GM03348 (cell line): ENCODE data around the gene AKAP3.

Source experiments
- DNase-seq: peaks from one replicate; pipeline ENCODE4 v3.0.0; 2012; ENCODE audit warnings: low spot score

Gene AKAP3

DNA sequence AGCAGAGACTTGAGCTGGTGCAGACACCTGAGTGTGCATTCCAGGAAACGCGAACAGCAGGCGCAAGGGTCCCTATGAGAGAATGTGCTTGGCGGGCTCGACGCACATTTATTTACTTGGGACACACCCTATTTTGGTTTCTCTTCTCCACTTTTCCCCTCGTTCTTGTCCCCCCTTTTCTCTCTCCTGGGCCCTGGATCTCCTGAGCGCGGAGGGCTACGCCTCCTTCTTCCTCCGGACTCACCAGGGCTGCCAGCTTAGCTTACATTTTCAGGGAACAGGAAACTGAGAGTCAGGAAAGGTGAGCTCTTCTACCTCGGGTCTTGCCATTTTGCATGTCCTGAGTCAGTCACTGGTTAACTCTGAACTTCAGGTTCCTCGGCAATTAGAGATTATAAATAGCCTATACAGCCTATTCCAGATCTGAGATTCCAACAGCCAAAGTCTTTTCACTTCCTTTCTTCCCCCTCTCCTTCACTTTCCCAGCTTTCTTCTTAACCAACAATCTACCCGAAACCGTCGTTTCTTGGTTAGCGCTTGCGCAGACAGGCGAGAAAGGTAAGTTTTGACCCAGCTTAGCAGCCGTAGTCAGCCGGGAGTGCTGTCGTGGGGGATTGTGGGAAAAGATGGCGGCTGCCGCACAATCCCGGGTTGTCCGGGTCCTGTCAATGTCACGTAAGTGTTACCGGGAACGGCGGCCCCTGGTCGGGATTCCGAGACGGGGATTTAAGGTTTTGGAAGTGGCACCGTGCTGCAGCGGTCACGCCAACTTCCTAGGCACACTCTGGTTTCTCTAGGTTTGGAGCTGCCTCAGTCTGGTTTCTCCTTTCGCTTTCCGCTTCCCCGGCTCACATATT is at the start of gene AKAP3, which contains the start of gene NDUFA9:
Gene AKAP3, minus strand, starts transcription at position 551 of the 857 bp plus-strand sequence. CDS start 10,855 bp downstream, outside the sequence.
Gene NDUFA9, plus strand, starts transcription at position 614 of the 857 bp plus-strand sequence. Its CDS starts 13 bp downstream, at position 627.
- DNase-seq, result peak; percentile 90

DNA sequence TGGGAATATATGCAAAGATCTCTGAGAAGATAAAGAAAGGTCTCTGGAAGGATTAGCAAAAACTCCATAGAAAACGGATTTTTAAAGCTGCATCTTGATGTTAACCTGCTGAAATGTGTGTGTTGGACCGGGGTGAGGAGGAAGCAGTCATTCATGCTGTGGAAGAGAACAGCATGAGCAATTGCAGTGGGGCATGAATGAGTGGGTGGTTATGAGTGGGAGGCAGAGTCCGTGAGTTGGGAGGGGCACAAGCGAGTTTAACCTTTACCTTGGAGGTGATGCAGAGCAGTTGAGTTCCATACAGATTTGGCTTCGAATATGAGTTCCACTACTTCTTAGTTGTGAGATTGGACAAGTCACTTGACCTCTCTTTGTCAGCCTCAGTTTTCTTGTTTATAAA is 41.9 kb upstream of the AKAP3 start:
- no peak for DNase-seq

DNA sequence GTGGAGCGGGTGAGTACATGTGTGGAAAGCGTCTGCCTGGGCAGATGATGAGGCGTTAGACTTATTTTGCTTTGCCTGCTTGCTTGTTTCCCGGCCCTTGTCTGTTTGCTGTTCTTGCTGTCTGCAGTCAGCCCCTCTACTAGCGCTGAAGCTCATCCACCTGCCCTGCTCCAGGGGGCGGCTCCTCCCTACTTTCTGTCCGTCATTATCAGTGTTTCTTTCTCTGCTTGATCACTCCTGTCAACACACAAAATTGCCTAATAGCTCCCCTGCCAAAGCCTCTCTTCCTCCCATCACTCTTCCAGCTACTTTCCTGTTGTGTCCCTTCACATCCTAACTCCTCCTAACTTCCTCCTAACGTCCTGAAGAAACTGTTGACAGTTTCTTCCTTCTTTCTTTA is 36.5 kb upstream of the AKAP3 start:
- no peak for DNase-seq

DNA sequence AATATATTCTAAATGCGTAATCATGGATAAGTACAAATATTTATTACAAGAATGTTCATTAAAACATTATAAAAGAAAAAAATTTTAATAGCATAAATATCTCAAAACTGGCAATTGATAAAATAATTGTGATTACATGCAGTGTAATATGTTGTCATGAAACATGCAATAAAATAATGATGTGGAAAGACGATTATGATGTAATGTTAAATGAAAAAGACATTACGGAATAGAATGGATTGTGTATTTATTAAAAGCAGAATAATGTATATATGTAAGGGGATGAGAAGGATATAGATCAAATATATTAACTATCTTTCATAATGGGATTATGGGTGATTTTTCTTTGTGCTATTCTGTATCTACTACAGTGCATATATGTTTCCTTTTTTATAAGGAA is 32.9 kb upstream of the AKAP3 start:
- DNase-seq, result no peak

DNA sequence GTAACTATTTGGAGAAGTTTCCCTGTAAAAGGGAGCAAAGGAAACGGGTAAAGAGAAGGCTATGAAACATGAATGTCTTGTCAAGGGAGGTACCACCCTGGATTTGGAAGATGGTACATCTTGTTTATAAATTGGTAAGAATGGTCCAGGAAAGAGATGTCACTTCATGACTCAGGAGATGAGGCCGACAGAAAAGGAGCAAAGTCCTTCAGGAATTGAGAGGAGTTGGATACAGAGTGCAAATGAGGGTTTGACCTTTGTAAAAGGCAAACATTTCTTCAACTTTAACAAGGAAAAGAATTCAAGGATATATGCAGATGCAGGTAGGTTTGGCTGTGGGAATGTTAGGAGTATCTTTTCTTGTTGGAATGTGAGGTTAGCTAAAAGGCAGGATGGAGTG is 30.9 kb upstream of the AKAP3 start:
- no peak for DNase-seq

DNA sequence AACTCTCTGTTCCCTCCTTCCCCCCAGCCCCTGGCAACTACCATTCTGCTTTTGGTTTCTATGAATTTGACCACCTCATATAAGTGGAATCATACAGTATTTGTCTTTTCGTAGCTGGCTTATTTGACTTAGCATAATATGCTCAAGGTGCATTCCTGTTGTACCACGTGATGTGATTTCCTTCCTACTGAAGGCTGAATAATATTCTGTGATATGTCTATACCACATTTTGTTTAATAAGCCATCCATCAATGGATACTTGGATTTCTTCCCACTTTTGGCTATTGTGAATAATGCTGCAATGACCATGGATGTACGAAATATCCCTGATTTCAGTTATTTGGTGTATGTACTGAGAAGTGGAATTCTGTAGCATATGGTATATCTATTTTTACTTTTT is 16.4 kb upstream of the AKAP3 start:
- DNase-seq, result no peak

DNA sequence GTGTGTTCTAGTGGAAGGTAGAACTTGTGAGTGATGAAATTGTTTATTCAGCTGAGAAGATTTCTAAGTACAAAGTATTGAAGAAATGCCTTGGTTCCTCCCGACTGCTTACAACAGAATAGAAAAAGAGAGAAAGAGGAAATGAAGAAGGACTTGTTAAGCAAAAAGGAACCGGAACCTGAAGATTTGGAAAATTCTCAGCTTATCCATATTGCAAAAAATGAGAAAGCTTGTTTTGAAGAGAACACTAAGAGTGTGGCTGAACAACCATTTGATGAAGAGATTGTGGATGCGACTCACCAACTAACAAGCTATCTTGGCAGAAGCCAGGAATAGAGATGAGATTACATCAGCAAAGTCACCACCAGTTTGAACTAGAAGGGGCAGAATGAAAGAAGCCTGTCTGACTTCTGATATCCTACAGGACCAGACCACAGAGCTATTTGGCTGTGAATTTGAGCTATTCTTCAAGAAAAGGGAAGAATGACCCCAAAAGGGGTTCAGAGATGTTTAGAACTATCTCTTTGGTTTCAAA is 15.2 kb upstream of the AKAP3 start:
- peak; percentile 64 for DNase-seq

DNA sequence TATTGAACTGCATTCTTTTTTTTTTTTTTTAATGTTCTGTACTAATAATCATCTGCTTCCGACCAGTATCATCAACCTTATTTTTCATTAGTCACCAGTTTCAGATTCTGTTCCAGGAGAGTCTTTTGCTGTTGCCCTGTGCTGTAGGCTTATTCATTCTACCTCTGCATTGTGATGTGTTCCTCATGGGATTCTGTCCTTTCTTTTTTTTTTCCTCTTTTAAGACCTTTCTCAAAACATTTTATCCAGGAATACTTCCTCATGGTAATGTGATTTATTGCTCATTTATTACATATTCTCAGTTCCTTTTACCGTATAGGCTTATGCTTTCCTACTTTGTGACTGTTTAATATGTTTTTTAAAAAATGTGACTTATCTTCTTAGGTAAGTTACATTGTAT is 4.8 kb upstream of the AKAP3 start:
- no peak for DNase-seq

DNA sequence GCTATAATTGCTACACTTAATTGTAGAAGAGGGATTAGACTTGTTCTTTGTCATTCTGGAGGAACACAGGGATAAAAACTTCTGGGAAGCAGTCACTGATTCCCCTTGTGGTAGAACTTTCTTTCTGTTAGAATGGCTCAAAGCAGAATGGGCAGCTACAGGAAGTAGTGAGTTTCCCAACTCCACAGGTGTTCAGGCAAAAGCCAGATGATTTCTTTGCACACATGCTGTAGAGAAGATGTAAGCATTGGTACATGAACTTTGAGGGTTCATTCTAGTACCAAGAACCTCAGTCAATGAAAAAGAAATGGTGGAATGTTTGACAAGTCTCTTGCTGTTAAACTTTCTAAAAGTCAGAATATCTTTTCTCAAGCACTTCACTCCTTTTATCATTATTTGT is 4.4 kb upstream of the AKAP3 start:
- no peak for DNase-seq

DNA sequence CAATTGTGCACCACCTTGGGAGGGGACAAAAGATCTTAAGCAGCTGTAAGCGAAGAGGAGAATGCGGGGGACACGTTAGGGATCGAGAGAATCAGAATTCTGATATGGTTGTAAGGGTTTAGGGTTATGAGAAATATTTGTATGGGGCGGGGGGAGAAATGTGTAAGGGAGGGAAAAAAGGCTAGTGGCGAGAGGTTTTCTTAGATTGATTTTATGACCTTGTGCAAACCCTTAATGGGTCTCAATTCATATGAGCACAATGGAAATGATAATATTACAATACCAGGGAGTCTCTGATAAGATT is 459 bp upstream of the AKAP3 start:
- DNase-seq, result no peak

DNA sequence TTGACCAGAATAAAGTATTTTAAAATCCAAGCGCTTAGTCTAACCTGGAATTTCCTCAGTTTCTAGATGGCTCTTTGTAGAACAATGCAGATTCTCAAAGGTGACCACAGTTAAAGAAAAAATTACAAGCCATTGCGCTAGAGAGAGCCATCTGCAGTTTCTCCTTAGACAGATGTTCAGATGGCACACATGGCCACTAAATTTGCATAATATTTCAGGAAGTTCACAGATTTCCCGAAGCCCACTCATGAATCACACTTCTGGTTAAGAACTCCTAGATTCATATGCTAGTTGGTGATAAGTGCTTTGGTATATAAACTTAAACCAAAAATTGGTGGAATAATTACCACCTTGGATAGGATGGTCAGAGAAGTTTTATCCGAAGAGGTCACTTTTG is 749 bp downstream of the AKAP3 start:
- peak; percentile 9 for DNase-seq

DNA sequence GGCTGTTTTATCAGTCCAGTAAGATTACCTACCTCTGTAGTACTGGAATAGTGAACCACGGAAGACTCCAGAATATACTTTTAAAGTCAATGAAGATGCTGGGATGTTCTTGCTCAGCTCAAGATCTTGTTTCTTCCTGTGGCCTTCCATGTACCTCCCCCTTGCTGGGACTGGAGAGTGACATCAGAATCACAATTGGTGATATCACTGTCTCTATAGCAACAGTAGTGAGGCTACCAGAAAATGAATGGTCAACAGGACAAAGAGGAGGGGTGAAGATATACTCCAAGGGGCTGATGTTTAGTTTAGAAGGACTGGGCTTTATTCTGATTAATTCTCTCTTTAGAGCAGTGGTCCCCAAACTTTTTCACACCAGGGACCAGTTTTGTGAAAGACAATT is 3.8 kb downstream of the AKAP3 start:
- DNase-seq, result no peak

DNA sequence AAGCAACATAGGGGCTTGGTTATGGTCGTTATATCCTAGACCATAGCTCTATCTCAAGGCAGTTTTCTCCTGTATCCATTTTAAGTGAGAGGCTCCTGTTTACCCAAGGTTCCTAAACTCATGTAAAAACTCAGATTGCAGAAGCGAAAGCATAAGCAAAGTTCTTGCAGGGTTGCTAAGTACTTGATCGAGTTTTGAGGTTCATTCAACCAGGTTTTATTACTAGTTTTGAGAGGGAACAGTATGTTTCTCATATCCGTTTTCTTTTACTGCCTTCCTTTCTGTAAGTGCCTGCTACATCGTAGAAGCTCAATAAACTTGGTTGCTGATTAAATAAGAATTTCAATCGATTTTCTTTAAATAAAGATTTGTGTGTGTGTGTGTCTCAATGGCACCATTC is 5.1 kb downstream of the AKAP3 start:
- no peak for DNase-seq

DNA sequence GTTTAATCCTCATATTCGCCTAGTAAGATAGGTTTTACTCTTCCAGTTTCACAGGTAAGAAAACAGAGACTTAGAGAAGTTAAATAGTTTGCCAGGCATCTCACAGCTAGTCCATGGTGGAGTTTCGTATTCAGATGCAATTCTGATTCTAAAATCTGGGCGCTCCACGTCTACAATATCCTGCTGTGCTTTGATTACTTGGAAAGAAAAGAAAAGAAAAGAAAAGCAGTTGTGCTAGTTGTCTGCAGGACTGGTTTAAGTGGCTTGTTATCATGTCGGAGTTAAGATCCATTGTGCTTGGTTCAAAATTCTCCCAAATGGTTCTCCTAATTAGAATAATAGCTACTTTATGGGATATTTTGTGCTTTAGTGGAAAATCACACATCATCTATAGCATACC is 18.6 kb downstream of the AKAP3 start:
- DNase-seq, result no peak

DNA sequence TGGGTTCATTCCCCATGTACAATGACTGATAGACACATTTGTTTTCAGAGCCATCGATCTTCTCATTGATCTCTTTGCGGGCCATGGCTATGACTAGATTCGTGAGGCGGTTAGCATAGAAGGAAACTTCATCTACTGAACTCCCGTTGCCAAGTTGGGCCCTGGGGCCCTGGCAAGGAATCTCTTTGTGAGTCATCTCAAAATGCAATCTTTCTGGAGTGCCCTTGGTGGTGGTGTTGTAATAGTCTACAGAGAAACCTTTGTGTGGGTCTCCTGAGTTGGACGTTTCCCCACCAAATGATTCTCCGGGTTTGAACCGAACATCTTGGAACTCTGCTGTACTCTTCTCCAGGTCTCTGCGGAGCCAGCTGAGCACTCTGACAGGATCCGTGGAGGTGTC is 20.4 kb downstream of the AKAP3 start:
- no peak for DNase-seq

DNA sequence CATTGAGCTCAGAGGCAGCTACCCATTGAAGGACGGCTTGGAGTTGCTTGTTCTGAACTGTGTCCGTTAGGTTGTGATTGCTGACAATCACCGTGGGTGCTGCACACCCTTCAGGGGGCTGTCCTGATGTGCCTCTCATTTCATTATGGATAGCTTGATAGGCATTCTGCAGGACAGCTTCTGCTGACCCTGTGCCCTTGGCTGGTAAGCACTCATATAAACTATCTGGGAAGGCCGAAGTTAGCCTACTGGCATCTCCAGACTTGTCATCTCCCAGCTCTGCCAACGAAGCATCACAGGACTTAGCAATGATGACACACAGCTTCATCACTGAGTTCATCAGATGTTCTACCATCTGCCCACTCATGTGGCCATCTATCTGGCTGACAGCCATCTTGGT is 22.3 kb downstream of the AKAP3 start:
- no peak for DNase-seq

DNA sequence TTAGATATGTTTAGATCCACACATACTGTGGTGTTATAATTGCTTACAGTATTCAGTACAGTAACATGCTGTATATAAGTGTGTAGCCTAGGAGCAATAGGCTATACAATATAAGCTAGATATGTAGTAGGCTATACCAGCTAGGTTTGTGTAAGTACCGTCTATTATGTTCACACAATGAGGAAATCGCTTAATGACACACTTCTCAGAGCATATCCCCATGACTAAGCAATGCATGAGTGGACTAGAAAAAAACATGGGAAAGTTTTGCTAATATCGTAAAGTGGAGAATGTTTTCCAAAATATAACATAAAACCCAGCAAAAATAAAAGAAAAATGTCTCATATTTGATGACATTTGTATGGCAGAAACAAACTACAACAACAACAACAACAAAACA is 27.3 kb downstream of the AKAP3 start:
- no peak for DNase-seq

DNA sequence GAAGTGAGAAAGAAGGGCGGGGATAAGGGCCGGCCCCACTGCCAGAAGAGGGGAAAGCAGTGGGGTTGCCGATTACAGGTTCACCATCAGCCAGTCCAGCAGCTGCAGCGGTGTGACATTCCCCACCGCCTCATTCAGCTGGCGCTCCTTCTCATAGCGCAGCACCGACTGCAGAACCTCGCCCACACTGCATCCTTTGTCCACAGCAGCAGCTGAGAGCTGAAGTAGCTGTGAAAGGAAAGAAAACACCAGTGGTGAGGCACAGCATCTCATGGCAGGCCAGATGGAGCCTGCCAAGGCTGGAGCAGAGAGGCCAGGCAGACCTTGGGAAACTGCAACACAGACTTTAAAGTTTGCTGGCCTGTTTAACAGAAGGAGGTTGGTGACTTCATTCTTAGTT is 33.2 kb downstream of the AKAP3 start:
- DNase-seq, result no peak

DNA sequence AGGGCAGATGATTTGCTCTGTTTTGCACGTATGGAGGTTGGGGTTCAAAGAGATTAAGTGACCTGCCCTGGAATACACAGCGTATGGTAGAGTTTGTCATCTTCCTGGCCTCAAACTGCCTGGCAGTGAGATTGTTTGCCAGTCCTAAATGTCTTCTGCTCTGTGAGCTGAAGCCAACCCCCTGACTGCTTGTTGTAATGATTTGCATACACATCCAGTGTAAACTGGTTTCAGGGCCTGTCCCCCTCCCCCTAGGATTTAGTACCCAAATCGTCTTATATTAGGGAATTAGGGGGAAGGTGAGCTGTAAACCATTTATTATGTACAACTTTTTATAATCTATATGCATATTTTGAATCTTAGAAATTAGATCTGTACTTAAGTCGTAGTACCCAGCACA is 38.4 kb downstream of the AKAP3 start:
- DNase-seq, result no peak

DNA sequence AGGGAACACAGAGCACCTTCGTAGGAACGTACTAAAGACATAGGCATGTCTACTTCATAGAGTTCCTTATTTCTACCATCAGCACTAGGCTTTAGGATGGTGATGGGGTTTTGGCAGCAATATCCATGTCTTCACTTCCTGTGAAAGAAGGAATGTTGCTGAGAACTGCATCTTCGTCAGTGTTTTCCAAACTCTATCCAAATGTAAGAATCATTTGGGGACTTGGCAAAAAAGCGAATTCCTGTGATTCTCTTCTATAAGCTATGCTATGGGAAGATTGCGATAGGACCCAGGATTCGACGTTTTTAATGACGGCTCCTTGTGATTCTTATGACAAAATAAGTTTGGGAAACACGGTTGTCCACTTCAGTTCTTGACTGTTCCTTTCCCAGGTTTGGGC is 39.8 kb downstream of the AKAP3 start:
- no peak for DNase-seq

DNA sequence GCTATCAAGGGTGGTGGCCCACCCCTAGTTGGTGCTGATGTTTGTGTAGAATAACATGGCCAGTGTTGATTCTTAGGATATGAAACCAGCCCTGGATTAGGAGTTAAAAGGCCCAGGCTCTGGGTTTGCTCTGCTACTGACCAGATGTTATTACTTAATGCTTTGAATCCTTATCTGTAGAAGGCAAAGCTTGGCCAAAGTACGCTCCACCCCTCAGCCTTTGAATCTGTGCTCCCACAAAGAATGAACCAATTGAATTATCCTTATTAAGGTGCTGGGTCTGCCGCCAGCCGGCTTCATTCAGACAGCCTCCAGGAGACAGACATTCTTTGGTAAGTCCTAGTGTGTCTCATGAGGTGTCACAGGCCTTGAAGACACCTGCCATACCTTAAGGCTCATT is 41.8 kb downstream of the AKAP3 start:
- no peak for DNase-seq

DNA sequence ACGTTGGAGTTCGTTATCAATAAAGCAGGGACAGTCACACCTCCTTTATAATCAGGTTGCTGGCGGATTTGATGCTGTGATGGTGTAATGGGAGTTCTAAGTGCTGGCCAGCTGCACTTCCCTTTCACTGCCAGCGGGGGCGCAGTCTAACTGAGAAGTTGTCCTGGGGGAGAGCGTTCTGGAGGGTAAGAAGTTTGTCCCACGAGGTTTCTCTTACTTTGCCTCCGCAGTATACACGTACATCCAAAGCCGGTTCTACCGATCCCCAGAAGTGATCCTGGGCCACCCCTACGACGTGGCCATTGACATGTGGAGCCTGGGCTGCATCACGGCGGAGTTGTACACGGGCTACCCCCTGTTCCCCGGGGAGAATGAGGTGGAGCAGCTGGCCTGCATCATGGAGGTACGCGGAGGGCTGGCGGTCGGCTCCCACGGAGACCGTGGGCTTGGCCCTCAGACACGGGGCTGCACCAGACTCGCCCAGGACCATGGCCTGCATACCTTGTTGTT is 44.1 kb downstream of the AKAP3 start:
- DNase-seq, result peak; percentile 91

DNA sequence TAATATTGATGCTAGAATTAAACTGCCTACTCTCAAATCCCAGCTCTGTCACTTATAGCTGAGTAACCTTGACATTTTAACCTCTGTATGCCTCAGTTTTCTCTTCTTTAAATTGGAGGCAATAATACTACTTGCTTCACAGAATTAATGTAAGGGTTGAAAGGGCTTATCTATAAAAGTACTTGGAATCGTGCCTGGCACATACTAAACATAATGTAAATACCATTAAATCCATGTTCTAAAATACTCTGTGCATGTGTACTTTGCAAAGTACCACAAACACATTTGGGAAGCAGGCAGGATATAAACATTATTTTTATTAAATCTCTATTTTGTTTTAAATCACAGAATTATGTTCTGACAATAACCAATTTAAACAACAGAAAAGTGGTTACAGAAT is 44.9 kb downstream of the AKAP3 start:
- no peak for DNase-seq

DNA sequence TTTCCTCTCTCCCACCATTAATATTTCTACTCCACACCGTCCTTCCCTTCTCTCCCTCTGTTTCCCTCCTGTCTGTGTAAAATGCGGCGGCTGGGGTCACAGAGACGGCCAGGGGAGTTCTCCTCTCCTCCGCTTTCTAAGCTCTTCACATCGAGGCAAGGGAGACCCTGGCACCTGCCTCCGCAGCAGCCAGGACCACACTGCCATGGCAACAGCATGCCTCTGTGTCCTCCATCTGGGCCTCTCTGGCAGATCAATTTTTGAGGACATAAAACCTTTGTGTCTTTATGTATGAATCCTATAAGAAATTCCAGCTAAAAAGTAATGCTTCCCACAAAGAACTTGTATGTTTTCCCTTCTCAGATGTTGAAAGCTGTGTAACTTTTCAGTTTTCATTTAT is 45.4 kb downstream of the AKAP3 start:
- DNase-seq, result no peak
